Natural killer cell treated with Interleukin-12 subunit alpha and Interleukin-12 subunit beta and Interleukin-15 and Interleukin-18, amount 100 ng/mL, for 72 hours (primary cell): ENCODE results near the gene FBXO47. TPM values are rescaled to one million over a fixed set of nuclear protein-coding genes. Genes with fewer than 3 reads are reported as not detected.
A peak's percentile ranks its signal among the peaks of the same experiment; 100 is the strongest.

ENCODE experiments used
- ATAC-seq, 2 donors: fragments of 150-1000 bp; cut with Tn5 transposase in 1 of 2; sonication (Bioruptor Pico), chemical (Tn5 transposase) in 1 of 2; 2 replicates each; pipeline ENCODE4 v1.10.0; 2021
- DNase-seq: peaks from one replicate; pipeline ENCODE4 v3.0.0; 2022; ENCODE audit warnings: low spot score
- H3K27ac Mint-ChIP-seq, 2 donors: 1 replicate in 1 of 2; 2 replicates in 1 of 2; pipeline ENCODE4 v1.8.0; 2022; ENCODE audit warnings: mixed read lengths in 2 of 2, mild to moderate bottlenecking in 1 of 2, moderate library complexity in 1 of 2
- H3K27me3 Mint-ChIP-seq, 2 donors: 1 replicate in 1 of 2; 2 replicates in 1 of 2; pipeline ENCODE4 v1.8.0; 2022; ENCODE audit warnings: mixed read lengths in 2 of 2
- H3K36me3 Mint-ChIP-seq: one replicate; pipeline ENCODE4 v1.8.0; 2022; ENCODE audit warnings: mixed read lengths
- H3K4me1 Mint-ChIP-seq, 2 donors: 1 replicate in 1 of 2; 2 replicates in 1 of 2; pipeline ENCODE4 v1.8.0; 2022; ENCODE audit warnings: low read depth in 2 of 2, mixed read lengths in 2 of 2, mild to moderate bottlenecking in 1 of 2
- H3K4me3 Mint-ChIP-seq: one replicate; pipeline ENCODE4 v1.8.0; 2022; ENCODE audit warnings: mixed read lengths
- H3K9me3 Mint-ChIP-seq: 2 replicates; pipeline ENCODE4 v1.8.0; 2022; ENCODE audit warnings: mixed read lengths
- total RNA-seq, 2 donors: library from RNA; stranded (reverse); gene quantifications; one replicate each; pipeline ENCODE4 v1.2.3, GENCODE V29; 2022

Gene FBXO47
- total RNA-seq, 2 donors from 2014 or later = 0.12 TPM; not detected in 1

DNA sequence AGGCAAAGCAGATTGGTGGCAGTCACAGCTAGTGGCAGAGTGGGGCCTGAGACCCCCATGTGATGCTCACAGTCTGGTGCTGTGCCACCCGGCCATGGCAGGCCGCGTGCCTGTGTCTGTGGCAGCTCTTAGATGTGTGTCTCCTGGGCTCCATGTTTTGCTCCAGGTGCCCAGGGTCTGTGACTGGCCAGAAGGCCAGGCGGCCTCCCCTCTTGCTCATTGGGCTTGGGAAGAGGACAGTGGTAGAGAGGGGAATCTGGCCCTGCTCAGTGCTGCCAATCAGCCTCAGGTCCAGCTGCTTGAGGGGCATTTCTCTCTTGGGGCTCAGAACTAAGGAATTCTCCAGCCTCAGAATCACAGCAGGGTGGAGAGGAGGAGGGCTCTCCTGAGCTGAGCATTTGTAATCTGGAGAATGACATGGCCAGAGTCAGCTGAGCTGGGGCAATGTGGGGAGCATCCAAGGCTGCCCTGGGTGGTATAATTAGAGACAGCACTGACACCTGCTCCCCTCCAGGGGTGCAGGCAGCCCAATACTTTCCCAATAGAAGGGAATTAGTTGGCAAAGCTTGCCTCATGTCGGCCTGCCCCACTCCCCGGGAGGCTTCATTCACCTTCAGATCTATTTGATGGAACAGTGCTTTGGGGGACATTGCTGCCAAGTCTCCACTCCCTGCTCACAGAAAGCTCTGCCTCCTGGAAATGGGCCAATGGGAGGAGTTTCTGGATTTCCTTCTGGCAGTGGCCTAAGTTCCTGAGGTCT, 44.5 kb downstream of the FBXO47 start:
- H3K4me1 Mint-ChIP-seq = peaks cover 40 to 54% of the 10 kb centered on the region in 2 donors

DNA sequence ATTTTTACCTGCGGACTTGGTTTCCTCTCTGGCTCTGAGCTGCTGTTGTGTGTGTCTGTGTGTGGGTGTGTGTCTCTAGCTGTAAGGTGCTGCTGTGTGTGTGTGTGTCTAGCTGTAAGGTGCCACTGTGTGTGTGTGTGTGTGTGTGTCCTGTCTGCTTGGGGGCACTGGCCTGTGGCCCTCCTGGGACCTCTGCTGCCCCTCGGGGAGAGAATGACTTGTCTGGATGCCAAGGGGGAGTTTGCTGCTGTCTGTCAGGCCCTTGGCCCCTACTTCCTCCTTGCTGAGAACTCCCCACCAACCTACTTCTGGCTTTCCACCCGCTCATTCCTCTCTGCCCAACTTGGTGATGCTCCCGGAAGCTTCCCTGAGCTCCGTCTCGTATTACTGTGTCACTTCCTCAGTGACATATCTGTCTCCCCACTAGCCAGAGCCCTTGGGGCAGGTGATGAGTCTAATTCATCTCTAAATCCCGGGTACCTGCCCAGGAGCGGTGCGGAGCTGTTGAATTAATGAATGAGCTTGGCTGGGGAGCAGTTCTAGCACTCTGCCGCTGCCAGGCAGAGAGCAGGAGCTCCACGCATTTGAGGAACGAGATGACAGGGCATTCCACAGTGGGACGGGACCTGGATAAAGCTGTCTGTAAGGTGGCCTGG, 45.3 kb downstream of the FBXO47 start:
- H3K36me3 Mint-ChIP-seq = peaks cover 4% of the 10 kb centered on the region

More for the DNA sequence above, 44.5 kb downstream of the FBXO47 start:
- Mint-ChIP-seq H3K27ac (peak overlapping the region; percentile 66 to 72), H3K27me3 (no peaks in the 10 kb centered on the region), H3K9me3 (no peaks in the 10 kb centered on the region), H3K36me3 (no peaks in the 10 kb centered on the region), H3K4me3 (no peak overlapping the region)
- DNase-seq (no peak), ATAC-seq (no peak)

DNA sequence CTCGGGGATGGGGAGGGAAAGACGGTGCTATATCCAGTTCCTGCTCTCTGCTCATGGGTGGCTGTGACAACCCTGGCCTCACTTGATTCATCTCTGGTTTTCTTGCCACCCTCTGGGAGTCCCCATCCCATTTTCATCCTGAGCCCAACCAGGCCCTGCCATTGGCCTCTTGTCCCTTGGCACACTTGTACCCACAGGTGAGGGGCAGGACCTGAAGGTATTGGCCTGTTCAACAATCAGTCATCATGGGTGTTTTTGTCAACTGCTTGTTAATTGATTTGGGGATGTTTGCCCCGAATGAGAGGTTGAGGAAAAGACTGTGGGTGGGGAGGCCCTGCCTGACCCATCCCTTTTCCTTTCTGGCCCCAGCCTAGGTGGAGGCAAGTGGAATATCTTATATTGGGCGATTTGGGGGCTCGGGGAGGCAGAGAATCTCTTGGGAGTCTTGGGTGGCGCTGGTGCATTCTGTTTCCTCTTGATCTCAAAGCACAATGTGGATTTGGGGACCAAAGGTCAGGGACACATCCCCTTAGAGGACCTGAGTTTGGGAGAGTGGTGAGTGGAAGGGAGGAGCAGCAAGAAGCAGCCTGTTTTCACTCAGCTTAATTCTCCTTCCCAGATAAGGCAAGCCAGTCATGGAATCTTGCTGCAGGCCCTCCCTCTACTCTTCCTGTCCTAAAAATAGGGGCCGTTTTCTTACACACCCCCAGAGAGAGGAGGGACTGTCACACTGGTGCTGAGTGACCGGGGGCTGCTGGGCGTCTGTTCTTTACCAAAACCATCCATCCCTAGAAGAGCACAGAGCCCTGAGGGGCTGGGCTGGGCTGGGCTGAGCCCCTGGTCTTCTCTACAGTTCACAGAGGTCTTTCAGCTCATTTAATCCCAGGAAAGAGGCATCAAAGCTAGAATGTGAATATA, 46.6 kb downstream of the FBXO47 start:
- peak overlapping the region; percentile 63 to 69 for H3K27ac Mint-ChIP-seq
- H3K9me3 Mint-ChIP-seq = no peaks in the 10 kb centered on the region
- H3K4me3 Mint-ChIP-seq = no peak overlapping the region
- no peaks in the 10 kb centered on the region for H3K27me3 Mint-ChIP-seq
- no peak for ATAC-seq
- DNase-seq = no peak
- H3K36me3 Mint-ChIP-seq = peaks cover 7% of the 10 kb centered on the region
- H3K4me1 Mint-ChIP-seq = peaks cover 33 to 54% of the 10 kb centered on the region in 2 donors

More for the DNA sequence above, 45.3 kb downstream of the FBXO47 start:
- no peak for ATAC-seq
- no peak overlapping the region for H3K4me3 Mint-ChIP-seq
- H3K4me1 Mint-ChIP-seq = peaks cover 40 to 56% of the 10 kb centered on the region in 2 donors
- H3K27ac Mint-ChIP-seq = peak overlapping the region; percentile 66 to 72
- DNase-seq = no peak
- no peaks in the 10 kb centered on the region for H3K9me3 Mint-ChIP-seq
- H3K27me3 Mint-ChIP-seq = no peaks in the 10 kb centered on the region

DNA sequence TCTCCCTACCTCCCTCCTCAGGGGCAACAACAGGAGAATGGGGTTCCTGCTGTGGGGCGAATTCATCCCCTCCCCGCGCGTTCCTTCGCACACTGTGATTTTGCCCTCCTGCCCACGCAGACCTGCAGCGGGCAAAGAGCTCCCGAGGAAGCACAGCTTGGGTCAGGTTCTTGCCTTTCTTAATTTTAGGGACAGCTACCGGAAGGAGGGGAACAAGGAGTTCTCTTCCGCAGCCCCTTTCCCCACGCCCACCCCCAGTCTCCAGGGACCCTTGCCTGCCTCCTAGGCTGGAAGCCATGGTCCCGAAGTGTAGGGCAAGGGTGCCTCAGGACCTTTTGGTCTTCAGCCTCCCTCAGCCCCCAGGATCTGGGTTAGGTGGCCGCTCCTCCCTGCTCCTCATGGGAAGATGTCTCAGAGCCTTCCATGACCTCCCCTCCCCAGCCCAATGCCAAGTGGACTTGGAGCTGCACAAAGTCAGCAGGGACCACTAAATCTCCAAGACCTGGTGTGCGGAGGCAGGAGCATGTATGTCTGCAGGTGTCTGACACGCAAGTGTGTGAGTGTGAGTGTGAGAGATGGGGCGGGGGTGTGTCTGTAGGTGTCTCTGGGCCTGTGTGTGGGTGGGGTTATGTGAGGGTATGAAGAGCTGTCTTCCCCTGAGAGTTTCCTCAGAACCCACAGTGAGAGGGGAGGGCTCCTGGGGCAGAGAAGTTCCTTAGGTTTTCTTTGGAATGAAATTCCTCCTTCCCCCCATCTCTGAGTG, 47.7 kb downstream of the FBXO47 start:
- ATAC-seq (no peak), DNase-seq (no peak)
- H3K4me3 Mint-ChIP-seq = no peak overlapping the region
- H3K4me1 Mint-ChIP-seq = peaks cover 24 to 45% of the 10 kb centered on the region in 2 donors
- no peaks in the 10 kb centered on the region for H3K27me3 Mint-ChIP-seq
- H3K36me3 Mint-ChIP-seq = peaks cover 7% of the 10 kb centered on the region
- no peaks in the 10 kb centered on the region for H3K9me3 Mint-ChIP-seq
- H3K27ac Mint-ChIP-seq = peak overlapping the region; percentile 63 to 69

DNA sequence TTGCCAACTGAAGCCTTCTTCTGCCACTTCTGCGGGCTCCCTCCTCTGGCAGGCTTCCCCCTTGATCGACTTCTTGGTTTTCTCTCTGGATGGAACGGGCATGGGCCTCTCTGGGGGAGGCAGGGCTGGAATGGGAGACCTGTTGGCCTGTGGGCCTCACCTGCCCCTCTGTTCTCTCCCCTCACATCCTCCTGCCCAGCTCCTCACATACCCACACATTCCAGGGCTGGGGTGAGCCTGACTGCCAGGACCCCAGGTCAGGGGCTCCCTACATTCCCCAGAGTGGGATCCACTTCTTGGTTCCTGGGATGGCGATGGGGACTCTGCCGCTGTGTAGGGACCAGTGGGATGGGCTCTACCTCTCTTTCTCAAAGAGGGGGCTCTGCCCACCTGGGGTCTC, 48.3 kb downstream of the FBXO47 start:
- H3K4me3 Mint-ChIP-seq = no peak overlapping the region
- H3K27me3 Mint-ChIP-seq = no peaks in the 10 kb centered on the region
- peaks cover 23 to 50% of the 10 kb centered on the region in 2 donors for H3K4me1 Mint-ChIP-seq
- DNase-seq (no peak), ATAC-seq (no peak)
- peaks cover 7% of the 10 kb centered on the region for H3K36me3 Mint-ChIP-seq
- H3K9me3 Mint-ChIP-seq = no peaks in the 10 kb centered on the region
- peak overlapping the region in 1 of 2 donors; percentile 37 for H3K27ac Mint-ChIP-seq

DNA sequence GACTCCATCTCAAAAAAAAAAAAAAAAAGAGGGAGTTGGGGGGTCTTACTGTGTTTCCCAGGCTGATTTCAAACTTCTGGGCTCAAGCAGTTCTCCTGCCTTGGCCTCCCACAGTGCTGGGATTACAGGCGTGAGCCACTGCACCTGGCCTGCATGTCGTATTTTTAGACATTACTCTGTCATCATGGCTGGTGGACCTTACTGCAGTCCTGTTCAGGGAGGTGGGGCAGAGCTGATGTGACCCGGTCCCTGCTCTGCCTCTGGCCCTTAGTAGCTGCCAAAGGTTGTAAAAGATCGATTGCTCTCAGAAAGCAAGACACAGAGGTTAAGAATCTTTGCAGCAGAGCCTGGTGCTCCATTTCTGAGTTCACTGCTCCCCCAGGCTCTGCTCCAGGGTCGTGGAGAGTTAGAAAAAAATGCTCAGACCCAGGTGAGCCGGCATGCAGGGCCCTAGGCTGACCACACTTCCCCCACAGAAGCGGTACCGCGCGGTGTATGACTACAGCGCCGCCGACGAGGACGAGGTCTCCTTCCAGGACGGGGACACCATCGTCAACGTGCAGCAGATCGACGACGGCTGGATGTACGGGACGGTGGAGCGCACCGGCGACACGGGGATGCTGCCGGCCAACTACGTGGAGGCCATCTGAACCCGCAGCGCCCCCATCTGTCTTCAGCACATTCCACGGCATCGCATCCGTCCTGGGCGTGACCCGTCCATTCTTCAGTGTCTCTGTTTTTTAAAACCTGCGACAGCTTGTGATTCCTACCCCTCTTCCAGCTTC, 48.9 kb downstream of the FBXO47 start:
- H3K4me3 Mint-ChIP-seq = no peak overlapping the region
- H3K27me3 Mint-ChIP-seq = no peaks in the 10 kb centered on the region
- H3K36me3 Mint-ChIP-seq = peaks cover 7% of the 10 kb centered on the region
- ATAC-seq = no peak
- peak overlapping the region; percentile 28 to 37 for H3K27ac Mint-ChIP-seq
- no peak for DNase-seq
- peaks cover 22 to 49% of the 10 kb centered on the region in 2 donors for H3K4me1 Mint-ChIP-seq
- no peaks in the 10 kb centered on the region for H3K9me3 Mint-ChIP-seq

DNA sequence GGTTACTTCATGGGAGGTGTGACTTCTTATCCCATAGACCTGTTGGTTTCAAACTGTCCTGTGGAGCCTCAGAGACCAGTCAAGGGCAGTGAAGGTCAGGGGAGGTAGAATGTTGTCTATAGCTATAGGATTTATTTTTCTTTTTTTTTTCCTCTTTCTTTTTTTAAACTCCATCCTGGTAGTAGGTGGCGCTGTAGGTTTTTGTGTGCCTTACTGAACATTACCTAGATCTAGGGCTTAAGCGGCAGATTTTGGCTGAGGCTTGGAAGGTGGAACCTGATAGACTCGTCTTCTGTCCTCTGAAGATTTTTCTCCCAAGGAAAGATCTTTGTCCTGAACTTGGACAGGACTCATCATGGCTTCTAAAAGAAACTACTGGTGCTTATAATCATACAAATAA, 49.9 kb downstream of the FBXO47 start:
- DNase-seq (no peak), ATAC-seq (no peak)
- Mint-ChIP-seq H3K4me1 (peaks cover 26 to 54% of the 10 kb centered on the region in 2 donors), H3K4me3 (no peak overlapping the region), H3K27me3 (no peaks in the 10 kb centered on the region), H3K36me3 (peaks cover 7% of the 10 kb centered on the region), H3K27ac (peak overlapping the region; percentile 14 to 60), H3K9me3 (no peaks in the 10 kb centered on the region)

DNA sequence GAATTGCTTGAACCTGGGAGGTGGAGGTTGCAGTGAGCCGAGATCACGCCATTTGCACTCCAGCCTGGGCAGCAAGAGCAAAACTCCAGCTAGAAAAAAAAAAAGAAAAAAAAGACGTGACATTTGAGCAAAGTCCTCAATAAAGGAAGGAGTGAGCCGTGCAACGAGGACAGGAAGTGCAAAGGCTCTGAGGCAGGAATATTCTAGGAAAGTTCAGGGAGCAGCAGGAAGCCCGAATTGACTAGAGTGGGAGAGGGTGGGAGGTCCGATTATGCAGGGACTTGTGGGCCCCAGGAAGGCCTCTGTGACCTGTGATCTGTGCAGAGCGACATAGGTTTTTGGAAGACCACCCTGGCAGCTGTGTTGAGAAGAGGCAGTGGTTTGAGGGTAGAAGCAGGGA, 50.4 kb downstream of the FBXO47 start:
- Mint-ChIP-seq H3K27me3 (no peaks in the 10 kb centered on the region), H3K4me3 (no peak overlapping the region), H3K4me1 (peaks cover 22 to 53% of the 10 kb centered on the region in 2 donors), H3K9me3 (no peaks in the 10 kb centered on the region), H3K36me3 (peaks cover 7% of the 10 kb centered on the region), H3K27ac (peak overlapping the region; percentile 14 to 60)
- no peak for ATAC-seq
- no peak for DNase-seq

DNA sequence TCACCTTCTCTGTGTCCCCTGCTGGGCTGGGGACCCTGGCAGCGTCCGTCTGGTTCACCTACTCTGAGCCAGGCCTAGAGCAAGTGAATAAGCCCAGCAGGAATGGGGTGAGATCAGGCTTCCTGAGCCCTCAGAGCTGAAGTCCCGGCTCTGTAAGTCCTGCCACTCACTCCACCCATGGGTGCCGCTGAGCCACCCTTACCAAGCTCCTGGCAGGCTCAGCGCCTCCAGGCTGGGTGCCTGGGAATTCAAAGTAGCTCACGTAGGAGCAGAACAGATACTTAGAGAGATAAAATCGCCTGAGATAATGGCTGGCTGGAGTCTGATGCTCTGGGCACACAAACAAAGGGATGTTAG, 51.6 kb downstream of the FBXO47 start:
- ATAC-seq (no peak), DNase-seq (no peak)
- Mint-ChIP-seq H3K4me3 (no peak overlapping the region), H3K9me3 (no peaks in the 10 kb centered on the region), H3K36me3 (peaks cover 7% of the 10 kb centered on the region), H3K4me1 (peaks cover 17 to 49% of the 10 kb centered on the region in 2 donors), H3K27me3 (no peaks in the 10 kb centered on the region), H3K27ac (peak overlapping the region; percentile 22 to 23)

DNA sequence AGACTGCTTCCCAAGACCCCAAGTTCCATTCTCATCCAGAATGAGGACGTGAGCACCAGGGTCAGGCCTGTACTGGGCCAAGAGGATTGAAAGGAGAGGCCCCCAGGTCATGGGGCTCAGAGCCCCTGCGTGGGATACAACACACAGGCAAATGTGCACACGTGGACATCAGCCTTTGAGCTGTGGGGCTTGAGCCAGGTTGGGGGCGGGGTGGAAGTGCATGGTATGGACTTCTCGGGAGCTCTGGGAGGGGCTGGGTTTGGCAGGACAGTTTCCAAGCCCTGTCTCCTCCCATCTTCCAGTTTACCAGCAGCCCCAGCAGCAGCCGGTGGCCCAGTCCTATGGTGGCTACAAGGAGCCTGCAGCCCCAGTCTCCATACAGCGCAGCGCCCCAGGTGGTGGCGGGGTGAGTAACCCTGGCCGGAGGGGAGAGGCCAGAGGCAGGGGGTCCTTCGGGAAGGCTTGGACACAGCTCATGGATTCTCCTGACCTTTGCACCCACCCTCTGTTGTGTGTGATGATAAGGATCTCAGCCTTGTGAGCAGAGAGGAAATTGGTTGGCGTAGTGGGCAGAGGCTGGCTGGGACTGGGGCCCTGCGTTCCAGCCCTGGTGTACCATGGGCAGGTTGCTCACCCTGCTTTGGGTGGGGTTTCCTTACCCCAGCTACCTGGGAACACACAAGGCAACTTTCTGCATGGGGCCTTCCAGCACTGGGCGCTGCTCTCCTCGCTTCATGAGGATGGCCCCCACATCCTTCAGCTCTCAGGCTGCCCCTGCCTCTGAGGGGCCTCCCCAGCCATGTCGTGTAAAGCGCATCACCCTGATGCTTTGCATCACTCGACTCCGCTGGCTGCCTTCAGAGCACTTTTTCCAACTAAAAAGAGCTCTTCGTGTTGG, 52.2 kb downstream of the FBXO47 start:
- Mint-ChIP-seq H3K4me3 (no peak overlapping the region), H3K9me3 (no peaks in the 10 kb centered on the region), H3K27ac (peak overlapping the region; percentile 22 to 23), H3K36me3 (peaks cover 7% of the 10 kb centered on the region), H3K4me1 (peaks cover 17 to 44% of the 10 kb centered on the region in 2 donors), H3K27me3 (no peaks in the 10 kb centered on the region)
- ATAC-seq = no peak
- no peak for DNase-seq

DNA sequence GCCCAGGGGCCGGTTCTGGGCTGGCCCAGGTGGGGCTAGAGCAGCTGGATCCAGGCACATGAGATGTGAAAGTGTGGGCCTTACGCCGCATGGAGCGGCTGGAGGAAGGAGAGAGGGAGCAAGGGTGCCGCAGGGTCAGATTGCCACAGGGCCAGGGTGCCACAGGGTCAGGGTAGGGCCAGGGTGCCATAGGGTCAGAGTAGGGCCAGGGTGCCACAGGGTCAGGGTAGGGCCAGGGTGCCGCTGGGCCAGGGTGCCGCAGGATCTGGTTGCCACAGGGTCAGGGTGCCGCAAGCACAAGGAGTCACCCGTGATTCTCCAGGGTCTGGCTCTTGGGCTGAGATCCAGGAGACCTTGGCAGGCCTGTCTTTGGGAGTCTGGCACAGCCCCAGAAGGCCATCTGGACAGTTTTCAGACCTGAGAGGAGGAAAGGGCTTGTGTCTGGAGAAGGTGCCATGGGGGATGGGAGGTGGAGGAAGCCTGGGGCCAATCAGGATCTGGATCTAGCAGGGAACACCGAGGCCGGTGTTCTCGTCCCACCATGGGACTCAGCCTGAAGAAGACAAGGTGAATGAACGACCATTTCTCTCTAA, 54.9 kb downstream of the FBXO47 start:
- H3K9me3 Mint-ChIP-seq = no peaks in the 10 kb centered on the region

More for the DNA sequence above, 54.9 kb downstream of the FBXO47 start:
- H3K36me3 Mint-ChIP-seq = peaks cover 7% of the 10 kb centered on the region
- ATAC-seq = peak in 1 of 2 donors; percentile 37
- H3K27ac Mint-ChIP-seq = peak overlapping the region; percentile 35 to 90
- H3K4me1 Mint-ChIP-seq = peaks cover 25 to 40% of the 10 kb centered on the region in 2 donors
- DNase-seq = no peak
- H3K27me3 Mint-ChIP-seq = no peaks in the 10 kb centered on the region
- H3K4me3 Mint-ChIP-seq = no peak overlapping the region
